Upper lobe of right lung (tissue), 1 donor: Measurements from ENCODE around the gene PRSS22. TPM values are rescaled to one million over a fixed set of nuclear protein-coding genes. Genes with fewer than 3 reads are reported as not detected.

ENCODE experiments used
- ATAC-seq: fragments of 200-7000 bp; cut with Tn5 transposase; one replicate; pipeline ENCODE4 v1.9.1; 2020; ENCODE audit warnings: mild to moderate bottlenecking, moderate library complexity
- DNase-seq: peaks from one replicate; pipeline ENCODE4 v3.0.0-alpha.2; 2020
- H3K27ac ChIP-seq: fragments of 200-600 bp; one replicate; pipeline ENCODE4 v1.8.0; 2022
- H3K27me3 ChIP-seq: fragments of 200-600 bp; one replicate; pipeline ENCODE4 v1.8.0; 2022; ENCODE audit warnings: mild to moderate bottlenecking
- H3K36me3 ChIP-seq: fragments of 200-600 bp; one replicate; pipeline ENCODE4 v1.8.0; 2022
- H3K4me1 ChIP-seq: fragments of 200-600 bp; one replicate; pipeline ENCODE4 v1.8.0; 2022
- H3K4me3 ChIP-seq: fragments of 200-600 bp; one replicate; pipeline ENCODE4 v1.8.0; 2022; ENCODE audit warnings: mild to moderate bottlenecking
- H3K9me3 ChIP-seq: fragments of 200-600 bp; one replicate; pipeline ENCODE4 v1.8.0; 2022
- intact Hi-C: fragments of 100-400 bp; cut with DNase I; formaldehyde crosslinking; loops from one replicate; pipeline ENCODE4 v1.11.0; 2022
- total RNA-seq: library from RNA; stranded (reverse); fragmentation: NEBNext Ultra II Directional; extraction: Animal tissue kit (Norgen Biotek cat#: 25700); gene quantifications from one replicate; pipeline ENCODE4 v1.2.1, GENCODE V29; 2021
- TF ChIP-seq, protein P1 (sequence below): fragments of 200-600 bp; IDR thresholded peaks from one replicate; pipeline ENCODE4 v1.8.0; 2022; ENCODE audit warnings: antibody characterized with exemption
- donor health status: DM: no; HTN: yes; CAD: no; lungs with severe emphysema.

PRSS22 gene
- total RNA-seq, 1 donor from 2014 or later = 15.2 TPM

DNA sequence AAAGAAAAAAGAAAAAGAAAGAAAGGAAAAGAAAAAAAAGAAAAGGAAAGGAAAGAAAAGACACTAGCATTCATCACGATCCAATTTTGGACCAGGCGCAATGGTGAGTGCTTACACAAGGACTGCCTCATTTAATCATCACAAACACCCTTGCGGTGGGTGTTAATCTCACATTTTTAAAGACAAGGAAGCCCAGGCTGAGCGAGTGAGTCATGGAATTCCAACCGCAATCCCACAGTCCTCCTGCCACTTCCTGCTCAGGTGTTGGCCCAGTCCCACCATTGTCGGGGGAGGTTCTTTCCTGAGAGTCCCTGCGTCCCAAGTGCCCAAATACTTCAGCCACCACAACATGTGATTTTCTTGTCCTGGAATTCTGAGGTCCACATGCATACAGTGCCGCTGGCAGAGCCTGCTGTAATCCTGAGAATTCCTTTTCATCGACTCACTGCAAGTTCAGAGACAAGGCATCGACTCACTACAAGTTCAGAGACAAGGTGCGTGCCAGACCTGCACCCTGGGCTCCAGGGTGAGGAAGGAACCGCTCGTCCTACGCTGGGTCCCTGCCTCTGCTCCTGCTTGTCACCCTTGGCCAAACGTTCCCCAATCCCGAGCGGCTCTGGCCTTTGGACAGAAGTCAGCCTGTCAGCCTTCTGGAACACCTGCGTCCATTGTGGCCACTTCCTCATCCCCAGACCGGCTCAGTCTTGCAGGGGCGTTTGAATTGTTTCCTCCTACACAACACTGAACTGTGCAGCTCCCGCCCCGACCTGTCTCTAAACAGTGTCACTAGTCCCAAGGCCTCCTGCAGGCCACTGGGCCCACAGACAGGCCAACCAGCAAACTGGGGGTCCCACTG is 22.1 kb downstream of the PRSS22 start:
- no peaks in the 10 kb centered on the region for H3K4me1 ChIP-seq
- H3K27ac ChIP-seq = peak overlapping the region; percentile 45
- no peak overlapping the region for H3K4me3 ChIP-seq
- DNase-seq (peak; percentile 78), ATAC-seq (peak; percentile 76)
- TF ChIP-seq, protein P1, sequence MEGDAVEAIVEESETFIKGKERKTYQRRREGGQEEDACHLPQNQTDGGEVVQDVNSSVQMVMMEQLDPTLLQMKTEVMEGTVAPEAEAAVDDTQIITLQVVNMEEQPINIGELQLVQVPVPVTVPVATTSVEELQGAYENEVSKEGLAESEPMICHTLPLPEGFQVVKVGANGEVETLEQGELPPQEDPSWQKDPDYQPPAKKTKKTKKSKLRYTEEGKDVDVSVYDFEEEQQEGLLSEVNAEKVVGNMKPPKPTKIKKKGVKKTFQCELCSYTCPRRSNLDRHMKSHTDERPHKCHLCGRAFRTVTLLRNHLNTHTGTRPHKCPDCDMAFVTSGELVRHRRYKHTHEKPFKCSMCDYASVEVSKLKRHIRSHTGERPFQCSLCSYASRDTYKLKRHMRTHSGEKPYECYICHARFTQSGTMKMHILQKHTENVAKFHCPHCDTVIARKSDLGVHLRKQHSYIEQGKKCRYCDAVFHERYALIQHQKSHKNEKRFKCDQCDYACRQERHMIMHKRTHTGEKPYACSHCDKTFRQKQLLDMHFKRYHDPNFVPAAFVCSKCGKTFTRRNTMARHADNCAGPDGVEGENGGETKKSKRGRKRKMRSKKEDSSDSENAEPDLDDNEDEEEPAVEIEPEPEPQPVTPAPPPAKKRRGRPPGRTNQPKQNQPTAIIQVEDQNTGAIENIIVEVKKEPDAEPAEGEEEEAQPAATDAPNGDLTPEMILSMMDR = no peak
- intact Hi-C loops = no loop called here
- no peaks in the 10 kb centered on the region for H3K36me3 ChIP-seq
- peaks cover 3% of the 10 kb centered on the region for H3K27me3 ChIP-seq
- H3K9me3 ChIP-seq = no peaks in the 10 kb centered on the region

DNA sequence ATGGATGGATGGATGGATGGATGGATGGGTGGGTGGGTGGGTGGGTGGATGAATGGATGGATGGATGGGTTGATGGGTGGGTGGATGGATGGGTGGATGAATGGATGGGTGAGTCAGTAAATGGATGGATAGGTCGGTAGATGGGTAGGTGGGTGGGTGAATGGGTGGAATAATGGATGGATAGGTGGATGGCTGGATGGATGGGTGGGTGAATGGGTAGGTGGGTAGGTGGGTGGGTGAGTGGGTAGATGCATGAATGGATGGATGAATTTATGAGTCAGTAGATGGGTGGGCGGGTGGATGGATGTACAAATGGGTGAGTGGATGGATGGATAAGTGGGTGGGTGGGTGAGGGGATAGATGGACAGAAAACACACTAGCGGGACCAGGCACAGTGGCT is 23.0 kb downstream of the PRSS22 start:
- Histone ChIP-seq H3K27ac (no peak overlapping the region), H3K36me3 (no peaks in the 10 kb centered on the region), H3K4me3 (no peak overlapping the region), H3K9me3 (no peaks in the 10 kb centered on the region), H3K4me1 (peaks cover 2% of the 10 kb centered on the region), H3K27me3 (no peaks in the 10 kb centered on the region)
- no peak for ATAC-seq
- DNase-seq = no peak
- TF ChIP-seq, protein P1 = no peak
- intact Hi-C loops = no loop called here

GRCh38 chr16:2833776-2834175 is 24.2 kb downstream of the PRSS22 start:
- no peaks in the 10 kb centered on the region for H3K27me3 ChIP-seq

GRCh38 chr16:2831203-2831602 is 26.8 kb downstream of the PRSS22 start:
- no peak overlapping the region for H3K27ac ChIP-seq
- H3K4me3 ChIP-seq = no peak overlapping the region
- DNase-seq = peak; percentile 53
- ATAC-seq = no peak
- H3K4me1 ChIP-seq = peaks cover 6% of the 10 kb centered on the region
- no peaks in the 10 kb centered on the region for H3K9me3 ChIP-seq
- H3K27me3 ChIP-seq = no peaks in the 10 kb centered on the region
- TF ChIP-seq, protein P1 = no peak
- H3K36me3 ChIP-seq = no peaks in the 10 kb centered on the region
- intact Hi-C loops = no loop called here

More at GRCh38 chr16:2833776-2834175, 24.2 kb downstream of the PRSS22 start:
- DNase-seq = peak; percentile 25
- intact Hi-C loops = no loop called here
- H3K4me1 ChIP-seq = peaks cover 6% of the 10 kb centered on the region
- no peaks in the 10 kb centered on the region for H3K36me3 ChIP-seq
- no peak overlapping the region for H3K27ac ChIP-seq
- TF ChIP-seq, protein P1 = no peak
- no peak overlapping the region for H3K4me3 ChIP-seq
- ATAC-seq = no peak
- H3K9me3 ChIP-seq = no peaks in the 10 kb centered on the region

GRCh38 chr16:2830355-2830695 is 27.6 kb downstream of the PRSS22 start:
- no peak for ATAC-seq
- Histone ChIP-seq H3K4me1 (peaks cover 6% of the 10 kb centered on the region), H3K36me3 (no peaks in the 10 kb centered on the region), H3K9me3 (no peaks in the 10 kb centered on the region), H3K27ac (no peak overlapping the region), H3K4me3 (no peak overlapping the region), H3K27me3 (no peaks in the 10 kb centered on the region)
- DNase-seq = peak; percentile 47
- TF ChIP-seq, protein P1 = no peak
- intact Hi-C loops = no loop called here
